Heart left ventricle (tissue), 13 donors: ENCODE measurements around the gene BRMS1L.

ENCODE experiments used
- CTCF ChIP-seq, 12 donors: fragments of 200-600 bp; sonication (generic) in 4 of 12; IDR thresholded peaks; one replicate each; pipeline versions ENCODE4 v1.5.0 to v1.8.0; 2018 to 2022; ENCODE audit warnings: antibody characterized with exemption in 12 of 12, mild to moderate bottlenecking in 5 of 12
- POLR2A ChIP-seq, 2 donors: fragments of 450-650 bp; IDR thresholded peaks; one replicate each; pipeline ENCODE4 v1.6.1; 2017; ENCODE audit warnings: antibody characterized with exemption in 2 of 2, mild to moderate bottlenecking in 2 of 2, moderate library complexity in 2 of 2
- donor health status: ischemic (EF 13 %, LVEDD 7.1; RV severe dilation, severe dysfunction).
- donor health status: DM: no; HTN: yes; CAD: no.
- donor health status: DM: no; HTN: no; CAD: no.
- donor health status: ischemic (EF 25% LVEDD 6.9; RV normal size, moderate dysfunction).
- donor health status: ischemic (EF 25% LVEDD 5.7; RV mildly dilated, moderate dysfunction).
- donor health status: ischemic (EF 35%, LVEDD 5.7; RV mildly dilated, moderate dysfunction).
- donor health status: nonischemic (EF 11% LVEDD 7.7; RV severe dilation, severe dysfunction).
- donor health status: DM: yes; HTN: yes; CAD: no.
- donor health status: PGD.
- donor health status: ischemic (EF 29% LVEDD 5.4; RV normal size, mild dysfunction).
- donor health status: nonischemic (EF 23%, LVEDD 6.1; RV moderate dilation, normal function).

GRCh38 chr14:35878272-35879150, 52.4 kb downstream of the BRMS1L start:
- TF ChIP-seq CTCF (IDR thresholded peaks at IDR 0.05) (no peak), POLR2A (IDR thresholded peaks at IDR 0.05) (no peak)
